H4 (cell line): ENCODE data around the gene MICAL3. TPM values are rescaled to one million over a fixed set of nuclear protein-coding genes. Genes with fewer than 3 reads are reported as not detected.
A peak's percentile ranks its signal among the peaks of the same experiment; 100 is the strongest.

ENCODE experiments used
- DNase-seq: peaks from one replicate; pipeline ENCODE4 v3.0.0-alpha.2; 2015; ENCODE audit warnings: low spot score
- total RNA-seq: library from RNA; depleted of rRNA; stranded (reverse); fragments of >200 nt; shearing (Covaris generic); gene quantifications from 2 replicates; pipeline ENCODE4 v1.2.3, GENCODE V29; 2014

Gene MICAL3
- total RNA-seq, 1 experiment from 2014 or later: 7.0 TPM

- DNase-seq: no peak
Measured at GRCh38 chr22:17976121-17976520, 48.2 kb downstream of the MICAL3 start.

- DNase-seq: no peak
Measured at GRCh38 chr22:17974703-17975372, 49.5 kb downstream of the MICAL3 start.

GRCh38 chr22:17974087-17974486 lies 50.3 kb downstream of the MICAL3 start:
- DNase-seq: no peak

- DNase-seq: no peak
Measured at GRCh38 chr22:17973217-17973616, 51.1 kb downstream of the MICAL3 start.

- peak; percentile 54 for DNase-seq
Measured at GRCh38 chr22:17972385-17973191, 51.8 kb downstream of the MICAL3 start.

GRCh38 chr22:17971711-17972110 lies 52.6 kb downstream of the MICAL3 start:
- no peak for DNase-seq

- no peak for DNase-seq
Measured at GRCh38 chr22:17970201-17970708, 54.1 kb downstream of the MICAL3 start.

- DNase-seq: peak; percentile 36
Measured at GRCh38 chr22:17969701-17970113, 54.7 kb downstream of the MICAL3 start.

- no peak for DNase-seq
Measured at GRCh38 chr22:17968126-17968525, 56.2 kb downstream of the MICAL3 start.

GRCh38 chr22:17966403-17966717 lies 58.0 kb downstream of the MICAL3 start:
- DNase-seq: no peak

GRCh38 chr22:17965538-17966402 lies 58.6 kb downstream of the MICAL3 start:
- DNase-seq: no peak

- no peak for DNase-seq
Measured at GRCh38 chr22:17964643-17965042, 59.7 kb downstream of the MICAL3 start.

- no peak for DNase-seq
Measured at GRCh38 chr22:17964156-17964555, 60.2 kb downstream of the MICAL3 start.

- DNase-seq: no peak
Measured at GRCh38 chr22:17963015-17963414, 61.3 kb downstream of the MICAL3 start.

GRCh38 chr22:17962168-17962567 lies 62.2 kb downstream of the MICAL3 start:
- no peak for DNase-seq

- DNase-seq: no peak
Measured at GRCh38 chr22:17961446-17961729, 63.0 kb downstream of the MICAL3 start.

- no peak for DNase-seq
Measured at GRCh38 chr22:17960695-17961445, 63.5 kb downstream of the MICAL3 start.

GRCh38 chr22:17960011-17960410 lies 64.3 kb downstream of the MICAL3 start:
- DNase-seq: no peak

GRCh38 chr22:17958166-17958565 lies 66.2 kb downstream of the MICAL3 start:
- no peak for DNase-seq

GRCh38 chr22:17957693-17958092 lies 66.7 kb downstream of the MICAL3 start:
- no peak for DNase-seq

GRCh38 chr22:17957204-17957603 lies 67.2 kb downstream of the MICAL3 start:
- DNase-seq: no peak

- no peak for DNase-seq
Measured at GRCh38 chr22:17956630-17957029, 67.7 kb downstream of the MICAL3 start.
